DMS153 treated with DMSO at 0.1 percent for 48 hours (cell line): Measurements from ENCODE around the gene KCNK18.
"Not testable (repeated sequence)": the region's sequence is repeated elsewhere in the genome, so short reads cannot be mapped to it uniquely, and the experiment has no call there.

ENCODE experiments used
- DNase-seq: peaks from one replicate; lab custom pipeline; 2025; ENCODE audit not compliant: unreplicated experiment; lab: John Stamatoyannopoulos, UW

Gene KCNK18

GRCh38 chr10:117169480-117169879 lies 27.8 kb upstream of the KCNK18 start:
- no peak for DNase-seq

GRCh38 chr10:117170244-117170643 lies 27.0 kb upstream of the KCNK18 start:
- DNase-seq, result no peak

- DNase-seq, result peak; percentile 90
Measured at GRCh38 chr10:117174439-117175214, 22.7 kb upstream of the KCNK18 start.

GRCh38 chr10:117175215-117175900 lies 21.9 kb upstream of the KCNK18 start:
- DNase-seq, result peak; percentile 68

GRCh38 chr10:117175901-117176534 lies 21.3 kb upstream of the KCNK18 start:
- peak; percentile 48 for DNase-seq

GRCh38 chr10:117178190-117178589 lies 19.1 kb upstream of the KCNK18 start:
- no peak for DNase-seq

GRCh38 chr10:117184296-117184695 lies 13.0 kb upstream of the KCNK18 start:
- no peak for DNase-seq

GRCh38 chr10:117184821-117185220 lies 12.5 kb upstream of the KCNK18 start:
- no peak for DNase-seq

- not testable (repeated sequence) for DNase-seq
Measured at GRCh38 chr10:117185817-117186216, 11.5 kb upstream of the KCNK18 start.

GRCh38 chr10:117186832-117187615 lies 10.3 kb upstream of the KCNK18 start:
- no peak for DNase-seq

GRCh38 chr10:117188371-117188770 lies 8.9 kb upstream of the KCNK18 start:
- no peak for DNase-seq

- no peak for DNase-seq
Measured at GRCh38 chr10:117189557-117189956, 7.7 kb upstream of the KCNK18 start.

GRCh38 chr10:117198088-117198487 lies 799 bp downstream of the KCNK18 start:
- no peak for DNase-seq

- no peak for DNase-seq
Measured at GRCh38 chr10:117201826-117202225, 4.5 kb downstream of the KCNK18 start.

GRCh38 chr10:117204316-117204715 lies 7.0 kb downstream of the KCNK18 start:
- DNase-seq, result no peak

- no peak for DNase-seq
Measured at GRCh38 chr10:117212176-117212575, 14.9 kb downstream of the KCNK18 start.

- no peak for DNase-seq
Measured at GRCh38 chr10:117214401-117214800, 17.1 kb downstream of the KCNK18 start.

GRCh38 chr10:117215079-117215478 lies 17.8 kb downstream of the KCNK18 start:
- DNase-seq, result no peak

GRCh38 chr10:117216028-117216427 lies 18.7 kb downstream of the KCNK18 start:
- DNase-seq, result no peak

GRCh38 chr10:117216611-117217195 lies 19.4 kb downstream of the KCNK18 start:
- DNase-seq, result peak; percentile 38
